ENCODE data around the gene ITGB1BP1. TPM values are rescaled to one million over a fixed set of nuclear protein-coding genes. Genes with fewer than 3 reads are reported as not detected.

Gene ITGB1BP1
- total and polyA plus RNA-seq, 10 of the 15 experiments (the other 5 are each of a cell fraction or from before 2014, with no cell fraction given) = 50.2 to 273 (median 97.2) TPM

GRCh38 chr2:9423100-9423921, at the start of gene ITGB1BP1, which contains the start of gene CPSF3 (continued):
- TF ChIP-seq BRCA1 (IDR thresholded peaks at IDR 0.05; ENCODE audit: low read depth, low read length) (peak; percentile 74), POLR2AphosphoS5 (IDR thresholded peaks at IDR 0.05; ENCODE audit: low read length) (peak; percentile 58), EZH2 (IDR thresholded peaks at IDR 0.05; ENCODE audit: borderline replicate concordance, control insufficient read depth, low read depth, low read length) (no peak), RUNX3 (IDR thresholded peaks at IDR 0.05; ENCODE audit: low read length) (peak; percentile 59), ZSCAN29 (IDR thresholded peaks at IDR 0.05) (peak; percentile 86), MEF2A (IDR thresholded peaks at IDR 0.05; ENCODE audit: insufficient read depth, low read depth, low read length) (0 out of 2 replicates have a peak, but pooled peaks have one; percentile 42), MEF2B (IDR thresholded peaks at IDR 0.05; ENCODE audit: partially characterized antibody, poor library complexity, severe bottlenecking) (peak; percentile 22), ZNF274 (IDR thresholded peaks at IDR 0.05; ENCODE audit: insufficient read depth, insufficient read length) (no peak), POLR2AphosphoS2 (IDR thresholded peaks at IDR 0.05; ENCODE audit: low read depth, low read length) (no peak), E2F8 (IDR thresholded peaks at IDR 0.05; ENCODE audit: low read depth, partially characterized antibody) (peak; percentile 77), EP300 (IDR thresholded peaks at IDR 0.05; ENCODE audit: borderline replicate concordance in 1 of 2, control insufficient read depth in 1 of 2, low read depth in 2 of 2, low read length in 2 of 2) (no peak)
- TF ChIP-seq, protein P1, sequence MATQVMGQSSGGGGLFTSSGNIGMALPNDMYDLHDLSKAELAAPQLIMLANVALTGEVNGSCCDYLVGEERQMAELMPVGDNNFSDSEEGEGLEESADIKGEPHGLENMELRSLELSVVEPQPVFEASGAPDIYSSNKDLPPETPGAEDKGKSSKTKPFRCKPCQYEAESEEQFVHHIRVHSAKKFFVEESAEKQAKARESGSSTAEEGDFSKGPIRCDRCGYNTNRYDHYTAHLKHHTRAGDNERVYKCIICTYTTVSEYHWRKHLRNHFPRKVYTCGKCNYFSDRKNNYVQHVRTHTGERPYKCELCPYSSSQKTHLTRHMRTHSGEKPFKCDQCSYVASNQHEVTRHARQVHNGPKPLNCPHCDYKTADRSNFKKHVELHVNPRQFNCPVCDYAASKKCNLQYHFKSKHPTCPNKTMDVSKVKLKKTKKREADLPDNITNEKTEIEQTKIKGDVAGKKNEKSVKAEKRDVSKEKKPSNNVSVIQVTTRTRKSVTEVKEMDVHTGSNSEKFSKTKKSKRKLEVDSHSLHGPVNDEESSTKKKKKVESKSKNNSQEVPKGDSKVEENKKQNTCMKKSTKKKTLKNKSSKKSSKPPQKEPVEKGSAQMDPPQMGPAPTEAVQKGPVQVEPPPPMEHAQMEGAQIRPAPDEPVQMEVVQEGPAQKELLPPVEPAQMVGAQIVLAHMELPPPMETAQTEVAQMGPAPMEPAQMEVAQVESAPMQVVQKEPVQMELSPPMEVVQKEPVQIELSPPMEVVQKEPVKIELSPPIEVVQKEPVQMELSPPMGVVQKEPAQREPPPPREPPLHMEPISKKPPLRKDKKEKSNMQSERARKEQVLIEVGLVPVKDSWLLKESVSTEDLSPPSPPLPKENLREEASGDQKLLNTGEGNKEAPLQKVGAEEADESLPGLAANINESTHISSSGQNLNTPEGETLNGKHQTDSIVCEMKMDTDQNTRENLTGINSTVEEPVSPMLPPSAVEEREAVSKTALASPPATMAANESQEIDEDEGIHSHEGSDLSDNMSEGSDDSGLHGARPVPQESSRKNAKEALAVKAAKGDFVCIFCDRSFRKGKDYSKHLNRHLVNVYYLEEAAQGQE (IDR thresholded peaks at IDR 0.05; ENCODE audit: low read depth, low read length) = 0 out of 2 replicates have a peak, but pooled peaks have one; percentile 8
- TF ChIP-seq, protein P2, sequence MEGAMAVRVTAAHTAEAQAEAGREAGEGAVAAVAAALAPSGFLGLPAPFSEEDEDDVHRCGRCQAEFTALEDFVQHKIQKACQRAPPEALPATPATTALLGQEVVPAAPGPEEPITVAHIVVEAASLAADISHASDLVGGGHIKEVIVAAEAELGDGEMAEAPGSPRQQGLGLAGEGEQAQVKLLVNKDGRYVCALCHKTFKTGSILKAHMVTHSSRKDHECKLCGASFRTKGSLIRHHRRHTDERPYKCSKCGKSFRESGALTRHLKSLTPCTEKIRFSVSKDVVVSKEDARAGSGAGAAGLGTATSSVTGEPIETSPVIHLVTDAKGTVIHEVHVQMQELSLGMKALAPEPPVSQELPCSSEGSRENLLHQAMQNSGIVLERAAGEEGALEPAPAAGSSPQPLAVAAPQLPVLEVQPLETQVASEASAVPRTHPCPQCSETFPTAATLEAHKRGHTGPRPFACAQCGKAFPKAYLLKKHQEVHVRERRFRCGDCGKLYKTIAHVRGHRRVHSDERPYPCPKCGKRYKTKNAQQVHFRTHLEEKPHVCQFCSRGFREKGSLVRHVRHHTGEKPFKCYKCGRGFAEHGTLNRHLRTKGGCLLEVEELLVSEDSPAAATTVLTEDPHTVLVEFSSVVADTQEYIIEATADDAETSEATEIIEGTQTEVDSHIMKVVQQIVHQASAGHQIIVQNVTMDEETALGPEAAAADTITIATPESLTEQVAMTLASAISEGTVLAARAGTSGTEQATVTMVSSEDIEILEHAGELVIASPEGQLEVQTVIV (IDR thresholded peaks at IDR 0.05; ENCODE audit: borderline replicate concordance, partially characterized antibody) = peak; percentile 57
- TF ChIP-seq, protein P3, sequence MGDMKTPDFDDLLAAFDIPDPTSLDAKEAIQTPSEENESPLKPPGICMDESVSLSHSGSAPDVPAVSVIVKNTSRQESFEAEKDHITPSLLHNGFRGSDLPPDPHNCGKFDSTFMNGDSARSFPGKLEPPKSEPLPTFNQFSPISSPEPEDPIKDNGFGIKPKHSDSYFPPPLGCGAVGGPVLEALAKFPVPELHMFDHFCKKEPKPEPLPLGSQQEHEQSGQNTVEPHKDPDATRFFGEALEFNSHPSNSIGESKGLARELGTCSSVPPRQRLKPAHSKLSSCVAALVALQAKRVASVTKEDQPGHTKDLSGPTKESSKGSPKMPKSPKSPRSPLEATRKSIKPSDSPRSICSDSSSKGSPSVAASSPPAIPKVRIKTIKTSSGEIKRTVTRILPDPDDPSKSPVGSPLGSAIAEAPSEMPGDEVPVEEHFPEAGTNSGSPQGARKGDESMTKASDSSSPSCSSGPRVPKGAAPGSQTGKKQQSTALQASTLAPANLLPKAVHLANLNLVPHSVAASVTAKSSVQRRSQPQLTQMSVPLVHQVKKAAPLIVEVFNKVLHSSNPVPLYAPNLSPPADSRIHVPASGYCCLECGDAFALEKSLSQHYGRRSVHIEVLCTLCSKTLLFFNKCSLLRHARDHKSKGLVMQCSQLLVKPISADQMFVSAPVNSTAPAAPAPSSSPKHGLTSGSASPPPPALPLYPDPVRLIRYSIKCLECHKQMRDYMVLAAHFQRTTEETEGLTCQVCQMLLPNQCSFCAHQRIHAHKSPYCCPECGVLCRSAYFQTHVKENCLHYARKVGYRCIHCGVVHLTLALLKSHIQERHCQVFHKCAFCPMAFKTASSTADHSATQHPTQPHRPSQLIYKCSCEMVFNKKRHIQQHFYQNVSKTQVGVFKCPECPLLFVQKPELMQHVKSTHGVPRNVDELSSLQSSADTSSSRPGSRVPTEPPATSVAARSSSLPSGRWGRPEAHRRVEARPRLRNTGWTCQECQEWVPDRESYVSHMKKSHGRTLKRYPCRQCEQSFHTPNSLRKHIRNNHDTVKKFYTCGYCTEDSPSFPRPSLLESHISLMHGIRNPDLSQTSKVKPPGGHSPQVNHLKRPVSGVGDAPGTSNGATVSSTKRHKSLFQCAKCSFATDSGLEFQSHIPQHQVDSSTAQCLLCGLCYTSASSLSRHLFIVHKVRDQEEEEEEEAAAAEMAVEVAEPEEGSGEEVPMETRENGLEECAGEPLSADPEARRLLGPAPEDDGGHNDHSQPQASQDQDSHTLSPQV (IDR thresholded peaks at IDR 0.05) = 0 out of 2 replicates have a peak, but pooled peaks have one; percentile 30

All from GM12878 (cell line).